Testis (tissue), 5 donors: ENCODE results near the gene QRFP. TPM values are rescaled to one million over a fixed set of nuclear protein-coding genes. Genes with fewer than 3 reads are reported as not detected.

Experiments used
- DNase-seq: peaks from one replicate; pipeline ENCODE4 v3.0.0-alpha.2; 2019
- H3K27ac ChIP-seq, 2 donors: fragments of 200-600 bp; sonication (generic); one replicate each; pipeline ENCODE4 v1.5.1; 2019
- H3K27me3 ChIP-seq: fragments of 200-600 bp; sonication (generic); one replicate; pipeline ENCODE4 v1.5.1; 2019
- H3K36me3 ChIP-seq: fragments of 200-600 bp; sonication (generic); one replicate; pipeline ENCODE4 v1.5.1; 2017; ENCODE audit warnings: low read depth; ENCODE audit errors: missing control alignments
- H3K4me1 ChIP-seq: fragments of 200-600 bp; sonication (generic); one replicate; pipeline ENCODE4 v1.5.1; 2019
- H3K4me3 ChIP-seq, 2 donors: fragments of 200-600 bp; sonication (generic); one replicate each; pipeline ENCODE4 v1.5.1; 2017 to 2019
- H3K9me3 ChIP-seq: fragments of 200-600 bp; sonication (generic); one replicate; pipeline ENCODE4 v1.5.1; 2017
- POLR2A ChIP-seq: fragments of 450-650 bp; IDR thresholded peaks from one replicate; pipeline ENCODE4 v1.6.1; 2017; ENCODE audit warnings: antibody characterized with exemption, mild to moderate bottlenecking, moderate library complexity
- WGBS, 2 donors: methylation state at CpG; one replicate each; pipeline ENCODE4 v1.1.5; 2018; 5-methylcytosine and 5-hydroxymethylcytosine counted together
- intact Hi-C: fragments of 100-400 bp; cut with DNase I; formaldehyde crosslinking; loops from one replicate; pipeline ENCODE4 v1.15.1; 2023; ENCODE audit warnings: low total_unique reads
- long read RNA-seq, 2 donors: transcript quantifications; one replicate each; lab custom pipeline, GENCODE V29; 2026
- polyA plus RNA-seq: library from polyadenylated mRNA; stranded (reverse); fragments of 350-450 nt; fragmentation: Illumina TruSeq; extraction: RNeasy Lipid Tissue Mini Kit (QIAGEN cat#74804); gene quantifications from one replicate; pipeline ENCODE4 v1.2.3, GENCODE V29; 2014; ENCODE audit warnings: low read depth, low replicate concordance; ENCODE audit not compliant: insufficient read depth
- total RNA-seq, 2 donors: library from RNA; depleted of rRNA; stranded (reverse); fragments of >200 nt; gene quantifications; one replicate each; pipeline ENCODE4 v1.2.3, GENCODE V29; 2016
- TF ChIP-seq, protein P1 (sequence below), 3 experiments: fragments of 450-650 bp in 2 of 3; fragments of 200-600 bp in 1 of 3; sonication (generic) in 1 of 3; IDR thresholded peaks; one replicate each; pipeline ENCODE4 v1.5.1; 2016 to 2019; ENCODE audit warnings: antibody characterized with exemption in 3 of 3, mild to moderate bottlenecking in 2 of 3, moderate library complexity in 1 of 3

QRFP gene, protein sequence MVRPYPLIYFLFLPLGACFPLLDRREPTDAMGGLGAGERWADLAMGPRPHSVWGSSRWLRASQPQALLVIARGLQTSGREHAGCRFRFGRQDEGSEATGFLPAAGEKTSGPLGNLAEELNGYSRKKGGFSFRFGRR
- total RNA-seq (under 1 TPM in 1 of 2 donors, not detected in 1; 0.24 TPM), polyA plus RNA-seq (not detected)
- long read RNA-seq, donor 1, result 0 reads
- long read RNA-seq, donor 2, result 0 reads

- intact Hi-C loops, result no loop called here
- no peak for TF ChIP-seq POLR2A
- TF ChIP-seq, protein P1, sequence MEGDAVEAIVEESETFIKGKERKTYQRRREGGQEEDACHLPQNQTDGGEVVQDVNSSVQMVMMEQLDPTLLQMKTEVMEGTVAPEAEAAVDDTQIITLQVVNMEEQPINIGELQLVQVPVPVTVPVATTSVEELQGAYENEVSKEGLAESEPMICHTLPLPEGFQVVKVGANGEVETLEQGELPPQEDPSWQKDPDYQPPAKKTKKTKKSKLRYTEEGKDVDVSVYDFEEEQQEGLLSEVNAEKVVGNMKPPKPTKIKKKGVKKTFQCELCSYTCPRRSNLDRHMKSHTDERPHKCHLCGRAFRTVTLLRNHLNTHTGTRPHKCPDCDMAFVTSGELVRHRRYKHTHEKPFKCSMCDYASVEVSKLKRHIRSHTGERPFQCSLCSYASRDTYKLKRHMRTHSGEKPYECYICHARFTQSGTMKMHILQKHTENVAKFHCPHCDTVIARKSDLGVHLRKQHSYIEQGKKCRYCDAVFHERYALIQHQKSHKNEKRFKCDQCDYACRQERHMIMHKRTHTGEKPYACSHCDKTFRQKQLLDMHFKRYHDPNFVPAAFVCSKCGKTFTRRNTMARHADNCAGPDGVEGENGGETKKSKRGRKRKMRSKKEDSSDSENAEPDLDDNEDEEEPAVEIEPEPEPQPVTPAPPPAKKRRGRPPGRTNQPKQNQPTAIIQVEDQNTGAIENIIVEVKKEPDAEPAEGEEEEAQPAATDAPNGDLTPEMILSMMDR (IDR thresholded peaks at IDR 0.05), result no peak
- Histone ChIP-seq H3K36me3 (no peaks in the 10 kb centered on the region), H3K27me3 (no peaks in the 10 kb centered on the region), H3K27ac (no peak within 1 kb of the TSS), H3K4me1 (peaks cover 36% of the 10 kb centered on the region), H3K9me3 (no peaks in the 10 kb centered on the region), H3K4me3 (no peak within 1 kb of the TSS)
- WGBS, 2 donors, result 84 to 88% methylated on average over 14 to 27 of the region's 27 CpGs
- DNase-seq, result no peak
Observed at GRCh38 chr9:130896233-130897014, at the start of gene QRFP. QRFP (minus strand) TSS chr9:130896812; CDS start chr9:130893838, 2,974 bp downstream.

GRCh38 chr9:130945173-130945572 is 48.6 kb upstream of the QRFP start:
- TF ChIP-seq, protein P1 (IDR thresholded peaks at IDR 0.05), result no peak
- TF ChIP-seq POLR2A, result no peak
- Histone ChIP-seq H3K27ac (no peak overlapping the region), H3K9me3 (no peaks in the 10 kb centered on the region), H3K36me3 (no peaks in the 10 kb centered on the region), H3K4me1 (peaks cover 1% of the 10 kb centered on the region), H3K27me3 (no peaks in the 10 kb centered on the region), H3K4me3 (no peak overlapping the region)
- WGBS, 2 donors, result 94 to 96% methylated on average over 9 of the region's 9 CpGs
- intact Hi-C loops, result loop anchor here (10.0 kb wide), 1 partner anchor 240 kb away; no protein-coding TSS in a partner anchor
- DNase-seq, result no peak

GRCh38 chr9:130944510-130945058 is 48.0 kb upstream of the QRFP start:
- intact Hi-C loops, result loop anchor here (10.0 kb wide), 1 partner anchor 240 kb away; no protein-coding TSS in a partner anchor
- H3K27ac ChIP-seq, result no peak overlapping the region
- TF ChIP-seq, protein P1 (IDR thresholded peaks at IDR 0.05), result no peak
- TF ChIP-seq POLR2A, result no peak
- no peaks in the 10 kb centered on the region for H3K27me3 ChIP-seq
- WGBS, 2 donors, result 69 to 79% methylated on average over 3 of the region's 3 CpGs
- H3K9me3 ChIP-seq, result no peaks in the 10 kb centered on the region
- H3K36me3 ChIP-seq, result no peaks in the 10 kb centered on the region
- peaks cover 4% of the 10 kb centered on the region for H3K4me1 ChIP-seq
- no peak for DNase-seq
- H3K4me3 ChIP-seq, result no peak overlapping the region

GRCh38 chr9:130943777-130944176 is 47.2 kb upstream of the QRFP start:
- peaks cover 4% of the 10 kb centered on the region for H3K4me1 ChIP-seq
- DNase-seq, result no peak
- intact Hi-C loops, result loop anchor here (10.0 kb wide), 1 partner anchor 239 kb away; no protein-coding TSS in a partner anchor
- H3K36me3 ChIP-seq, result no peaks in the 10 kb centered on the region
- TF ChIP-seq POLR2A, result no peak
- TF ChIP-seq, protein P1 (IDR thresholded peaks at IDR 0.05), result no peak
- WGBS, 2 donors, result 65 to 76% methylated on average over 14 of the region's 14 CpGs
- H3K4me3 ChIP-seq, result no peak overlapping the region
- H3K9me3 ChIP-seq, result no peaks in the 10 kb centered on the region
- H3K27me3 ChIP-seq, result no peaks in the 10 kb centered on the region
- no peak overlapping the region for H3K27ac ChIP-seq
